Activated CD4-positive, CD25-positive, alpha-beta regulatory T cell treated with anti-CD3 and anti-CD28 coated beads, Interleukin-2, amount 50 U/mL, for 24 hours (primary cell): Measurements from ENCODE around the gene SRD5A1.
A peak's percentile ranks its signal among the peaks of the same experiment; 100 is the strongest.

Source experiments
- ATAC-seq, 2 donors: fragments of 150-1000 bp; cut with Tn5 transposase; one replicate each; pipeline ENCODE4 v1.10.0; 2021; ENCODE audit warnings: mild to moderate bottlenecking in 1 of 2, moderate library complexity in 1 of 2

The SRD5A1 gene, protein sequence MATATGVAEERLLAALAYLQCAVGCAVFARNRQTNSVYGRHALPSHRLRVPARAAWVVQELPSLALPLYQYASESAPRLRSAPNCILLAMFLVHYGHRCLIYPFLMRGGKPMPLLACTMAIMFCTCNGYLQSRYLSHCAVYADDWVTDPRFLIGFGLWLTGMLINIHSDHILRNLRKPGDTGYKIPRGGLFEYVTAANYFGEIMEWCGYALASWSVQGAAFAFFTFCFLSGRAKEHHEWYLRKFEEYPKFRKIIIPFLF

DNA sequence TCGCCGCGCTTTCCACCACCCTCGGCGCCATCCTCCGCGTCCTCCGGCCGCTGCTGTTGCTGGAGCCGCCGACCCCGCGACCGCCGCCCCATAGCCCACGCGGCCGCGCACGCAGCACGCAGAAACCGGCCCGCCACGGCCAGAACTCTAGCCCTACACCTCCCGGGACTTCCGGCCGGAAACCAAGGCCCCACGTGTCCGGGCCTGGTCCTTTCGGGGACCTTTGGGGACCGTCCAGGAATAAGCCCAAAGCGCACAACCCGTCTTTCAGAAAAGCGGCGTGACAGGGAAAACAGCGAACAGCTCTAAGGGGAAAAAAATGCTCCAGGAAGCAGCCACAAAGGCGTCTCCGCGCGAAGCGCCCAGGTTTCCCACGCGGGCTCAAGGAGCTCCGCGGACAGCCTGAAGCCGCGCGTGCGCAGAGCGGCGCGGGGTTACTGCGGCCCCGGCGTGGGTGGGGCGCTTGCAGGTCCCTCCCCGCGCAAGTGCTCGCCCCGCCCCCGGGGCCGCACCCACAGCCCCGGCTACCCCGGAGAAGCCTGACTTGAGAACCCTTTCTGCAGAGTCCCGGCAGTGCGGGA is at the start of gene SRD5A1, which contains the start of gene NSUN2:
Gene SRD5A1 (plus strand): TSS at position 553 of the 581 bp plus-strand sequence. CDS start 137 bp downstream, outside the sequence.
Gene NSUN2 (minus strand): TSS at position 157 of the 581 bp plus-strand sequence. CDS start 65 bp downstream, at position 92.
- peak; percentile 89 to 90 for ATAC-seq

DNA sequence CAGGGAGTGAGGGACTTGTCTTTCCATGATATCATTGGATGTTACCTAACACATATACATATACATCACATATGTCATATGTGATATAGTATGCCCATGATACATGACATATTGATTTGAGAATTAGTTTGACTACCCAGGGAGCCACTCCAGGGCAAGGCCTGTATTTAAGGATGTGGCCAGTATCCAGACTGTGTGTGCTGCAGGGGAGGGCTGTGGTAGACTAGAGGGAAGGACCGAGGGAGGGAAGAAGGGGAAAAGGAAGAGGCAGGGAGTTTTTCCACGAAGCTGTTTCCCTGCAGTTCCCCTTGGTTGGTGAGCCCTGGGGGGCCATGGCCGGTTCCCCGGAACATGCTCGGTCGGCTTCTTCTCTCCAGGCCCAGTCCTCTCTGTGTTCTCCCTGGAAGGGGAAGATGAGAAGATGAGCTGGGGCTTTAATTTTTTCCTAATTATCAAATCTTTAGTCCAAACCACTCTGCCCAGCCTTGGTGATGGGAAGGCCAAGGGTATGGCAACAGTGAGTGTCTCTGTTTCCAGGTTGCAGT is 49.1 kb upstream of the SRD5A1 start:
- no peak for ATAC-seq

DNA sequence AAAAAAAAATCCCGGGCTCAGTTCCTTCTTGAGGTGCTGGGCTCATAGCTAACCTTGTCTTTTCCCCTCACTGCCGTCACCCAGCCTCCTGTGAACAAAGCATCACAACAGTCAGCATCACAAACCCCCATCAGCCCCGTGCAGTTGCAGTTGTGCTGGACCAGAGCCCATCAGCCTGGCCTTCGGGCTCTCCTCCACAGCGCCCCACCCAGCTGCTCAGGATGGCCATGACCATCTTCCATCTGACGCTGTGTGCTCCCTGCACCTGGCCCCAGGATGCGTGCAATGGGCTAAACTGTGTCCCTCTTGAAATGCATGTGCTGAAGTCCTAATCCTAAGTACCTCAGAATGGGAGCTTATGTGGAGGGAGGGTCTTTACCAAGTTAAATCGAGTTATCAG is 48.5 kb upstream of the SRD5A1 start:
- ATAC-seq: no peak

DNA sequence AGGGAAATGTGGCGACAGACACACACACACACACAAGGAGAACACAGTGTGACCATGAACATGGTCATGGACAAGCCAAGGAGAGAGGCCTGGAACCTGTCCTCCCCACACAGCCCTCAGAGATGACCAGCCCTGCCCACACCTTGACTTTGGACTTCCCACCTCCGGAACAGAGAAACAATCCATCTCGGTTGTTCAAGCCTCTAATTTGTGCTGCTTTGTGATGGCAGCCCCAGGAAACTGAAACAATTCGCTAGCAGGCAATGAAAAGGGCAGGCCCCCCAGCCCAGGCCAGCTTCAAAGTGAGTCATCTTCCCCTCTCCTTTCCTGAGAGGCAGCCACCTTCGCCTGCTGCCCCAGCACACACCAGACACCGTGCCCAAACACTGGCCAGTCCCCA is 48.1 kb upstream of the SRD5A1 start:
- ATAC-seq: no peak

DNA sequence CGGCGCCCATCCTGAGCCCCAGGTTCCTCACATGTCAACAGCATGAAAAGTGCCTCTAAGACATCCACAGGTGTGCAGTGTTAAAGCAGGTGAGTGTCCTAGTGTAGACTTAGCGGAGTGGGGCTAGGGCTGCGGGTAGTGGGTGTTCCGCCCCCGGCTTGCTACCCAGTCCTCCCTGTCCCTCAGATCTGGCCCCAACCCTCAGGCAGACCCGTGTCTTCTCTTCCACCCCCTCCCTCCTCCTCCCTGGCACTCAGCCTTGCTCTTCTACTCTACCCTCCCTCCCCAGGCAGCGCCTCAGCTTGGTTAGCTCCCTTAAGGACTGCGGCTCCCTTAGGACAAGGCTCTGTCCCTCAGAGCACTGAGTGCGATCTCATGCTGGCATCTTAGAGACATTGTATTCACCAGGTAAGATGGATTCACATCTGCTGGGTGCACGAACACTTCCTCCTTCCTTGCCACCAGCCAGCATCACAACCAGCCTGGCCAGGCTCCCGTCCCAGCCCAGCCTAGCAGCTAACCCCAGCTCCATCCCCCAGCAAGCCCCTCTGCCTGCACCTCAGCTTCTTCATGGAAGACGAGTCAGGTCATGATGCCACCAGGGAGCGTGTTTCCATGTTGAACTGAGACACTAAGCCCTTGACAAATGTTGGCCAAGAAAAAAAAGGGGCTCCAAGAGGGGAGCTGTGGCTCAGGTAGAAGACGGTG is 47.1 kb upstream of the SRD5A1 start:
- ATAC-seq: no peak

DNA sequence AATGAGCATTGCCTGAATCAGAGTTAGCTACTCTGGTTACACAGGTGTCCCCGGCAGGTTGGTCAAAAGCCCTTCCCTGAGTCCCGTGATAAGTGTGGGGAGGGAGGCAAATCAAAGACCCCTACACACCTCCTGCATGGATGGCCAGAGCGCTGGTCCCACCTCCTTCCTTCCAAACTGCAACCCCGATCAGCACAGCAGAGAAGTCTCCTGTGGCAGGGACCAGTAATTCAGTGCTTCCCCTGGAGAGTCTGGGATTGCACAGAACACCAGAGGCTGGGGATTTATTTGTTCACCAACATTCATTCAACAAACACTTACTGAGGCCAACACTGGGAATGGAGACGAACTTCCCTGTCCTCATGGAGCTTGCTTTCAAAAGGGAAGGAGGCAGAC is 46.6 kb upstream of the SRD5A1 start:
- no peak for ATAC-seq

DNA sequence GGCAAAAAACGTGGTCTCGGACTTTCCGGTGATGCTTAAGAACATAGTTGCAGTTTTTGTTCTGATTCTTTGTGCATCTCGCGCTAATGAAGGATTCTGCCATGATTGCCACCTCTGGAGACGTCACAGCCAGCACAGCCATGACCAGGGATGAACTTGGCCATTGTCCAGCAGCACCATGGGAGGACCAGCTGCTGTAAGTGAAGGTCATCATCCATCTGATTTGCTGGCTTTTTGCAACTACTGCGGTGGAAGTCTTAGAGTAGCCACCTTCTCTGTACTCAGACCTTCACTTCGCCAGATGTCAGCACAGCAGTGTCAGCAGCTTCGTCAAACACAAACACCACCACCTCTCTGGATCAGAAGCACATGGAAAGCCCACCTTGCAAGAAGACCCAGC is 46.1 kb upstream of the SRD5A1 start:
- no peak for ATAC-seq

DNA sequence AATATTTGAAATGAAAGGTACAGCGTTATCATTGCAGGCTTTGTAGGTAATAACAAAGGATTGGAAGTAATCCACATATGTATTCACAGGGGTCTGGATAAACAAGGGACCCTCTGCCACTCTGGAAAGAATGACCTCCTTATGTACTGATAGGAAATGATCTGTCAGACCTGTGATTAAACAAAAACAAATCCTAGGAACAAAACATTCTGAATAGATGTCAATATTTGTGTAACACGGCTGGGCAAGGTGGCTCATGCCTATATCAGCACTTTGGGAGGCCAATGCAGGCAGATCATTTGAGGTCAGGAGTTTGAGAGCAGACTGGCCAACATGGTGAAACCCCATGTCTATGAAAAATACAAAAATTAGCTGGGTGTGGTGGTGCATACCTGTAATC is 42.7 kb upstream of the SRD5A1 start:
- no peak for ATAC-seq

DNA sequence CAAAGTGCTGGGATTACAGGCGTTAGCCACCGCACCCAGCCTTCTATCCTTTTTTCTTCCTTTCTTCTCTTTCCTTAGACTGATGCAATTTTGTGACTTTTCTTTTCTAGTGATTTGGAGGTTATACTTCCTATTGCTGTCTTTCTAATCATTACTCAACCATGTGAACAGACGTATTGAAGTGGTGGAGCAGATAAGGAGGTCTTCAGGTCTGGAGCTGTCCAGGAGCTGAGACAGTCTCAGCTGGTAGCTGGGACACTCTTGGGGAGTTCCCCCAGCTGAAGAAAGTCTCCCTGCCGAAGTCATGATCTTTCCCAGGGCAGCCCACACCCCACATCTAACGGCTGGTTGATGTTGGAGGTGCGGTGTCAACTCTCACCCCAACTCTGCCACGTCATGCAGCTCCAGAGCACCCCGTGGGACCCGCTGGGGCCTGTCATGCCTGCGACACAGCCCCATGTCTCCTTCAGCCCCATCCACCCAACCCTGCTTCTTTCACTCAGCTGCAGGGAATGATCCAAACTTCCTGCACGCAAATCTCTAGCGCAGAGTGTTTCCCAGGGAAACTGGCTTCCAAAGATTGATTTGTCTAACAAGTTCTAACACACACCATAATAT is 41.5 kb upstream of the SRD5A1 start:
- no peak for ATAC-seq

DNA sequence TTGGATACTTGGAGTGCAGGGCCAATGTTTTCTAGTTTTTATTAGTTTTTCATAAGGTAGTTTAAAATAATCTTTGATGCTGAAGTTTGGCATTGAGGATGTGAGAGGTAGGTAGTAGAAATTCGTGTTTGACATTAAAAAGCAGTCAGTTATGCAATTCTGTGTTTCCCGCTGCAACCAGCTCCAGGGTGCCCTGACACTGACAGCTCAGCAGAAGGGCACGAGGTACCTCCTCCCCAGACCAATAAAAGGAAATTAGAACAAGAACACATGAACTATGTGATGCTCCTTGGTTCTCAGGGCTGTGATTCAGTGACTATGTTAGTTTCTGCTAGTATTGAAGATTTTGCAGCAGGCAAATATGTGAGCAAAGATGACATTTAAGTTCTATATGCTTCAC is 40.6 kb upstream of the SRD5A1 start:
- ATAC-seq: no peak

DNA sequence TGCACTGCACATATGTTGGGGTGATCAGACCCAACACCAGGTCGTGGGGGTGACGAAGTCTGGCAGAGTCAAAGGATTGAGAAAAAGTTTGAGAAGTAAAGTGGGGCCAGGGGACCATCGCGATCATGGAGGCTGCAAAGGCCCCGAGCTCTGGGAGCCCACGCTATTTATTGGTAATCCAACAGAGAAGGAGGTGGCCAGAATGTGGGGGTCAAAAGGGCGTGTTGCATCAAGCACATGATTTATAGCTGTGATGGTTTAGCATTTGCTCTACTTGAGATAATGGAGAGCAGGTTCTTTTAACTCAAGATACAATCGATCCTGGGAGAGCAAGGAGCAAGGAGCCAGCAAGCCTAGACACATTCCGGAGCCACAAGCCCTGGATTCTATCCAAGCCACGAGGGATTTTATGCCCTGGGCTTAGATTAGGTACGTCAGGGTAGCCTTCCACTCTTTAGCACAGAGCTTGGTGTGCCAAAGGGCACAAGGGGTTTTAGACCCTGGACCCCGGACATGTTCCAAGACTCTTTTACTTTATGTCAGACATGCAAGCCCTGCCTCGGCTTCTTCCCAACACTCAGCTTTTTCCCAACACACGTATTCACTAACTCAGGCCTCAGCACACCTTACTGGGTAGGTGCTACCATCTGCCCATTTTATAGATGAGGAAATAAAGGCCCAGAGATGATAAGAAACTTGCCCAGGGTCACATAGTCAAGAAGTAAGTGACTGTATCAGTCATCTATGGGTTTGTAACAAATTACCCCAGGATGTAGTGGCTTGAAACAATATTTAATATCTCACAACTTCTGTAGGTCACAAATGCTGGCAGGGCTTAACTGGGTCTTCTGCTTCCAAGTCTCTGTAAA is 39.9 kb upstream of the SRD5A1 start:
- no peak for ATAC-seq

DNA sequence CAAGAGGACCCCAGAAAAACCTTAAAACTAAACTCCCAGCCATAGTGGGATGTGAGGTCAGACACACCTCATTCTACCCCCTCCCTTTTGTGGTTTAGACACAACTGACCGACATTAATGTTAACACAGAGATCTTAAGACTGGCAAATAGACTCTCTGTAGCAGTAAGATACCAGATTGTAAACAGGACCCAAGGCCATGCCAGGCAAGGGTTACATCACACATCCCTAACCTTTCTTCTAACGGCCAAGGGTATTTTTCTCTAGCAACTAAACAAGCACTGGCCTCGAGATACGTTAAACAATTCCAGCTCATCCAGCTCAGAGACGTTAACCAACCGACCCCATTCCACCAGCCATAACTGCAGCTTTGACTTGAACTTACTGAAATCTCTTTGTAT is 39.2 kb upstream of the SRD5A1 start:
- no peak for ATAC-seq

DNA sequence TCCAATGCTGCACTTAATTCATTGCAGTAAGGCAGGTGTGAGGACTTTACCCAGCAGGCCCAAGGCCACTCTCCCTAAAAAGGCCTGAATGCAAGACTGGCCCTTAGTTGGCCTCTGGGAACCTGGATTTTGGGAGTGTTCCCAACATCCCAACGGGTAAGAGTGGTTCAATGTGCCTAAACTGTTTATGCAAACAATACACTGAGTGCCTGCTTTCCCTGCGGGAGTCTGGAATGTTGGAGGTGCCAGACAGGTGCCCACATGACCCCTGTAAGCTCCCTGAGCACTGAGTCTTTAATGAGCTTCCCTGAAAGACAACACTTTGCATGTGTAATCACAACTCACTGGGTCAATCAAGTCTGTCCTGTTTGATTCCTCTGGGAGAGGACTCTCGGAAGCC is 37.8 kb upstream of the SRD5A1 start:
- ATAC-seq: no peak

DNA sequence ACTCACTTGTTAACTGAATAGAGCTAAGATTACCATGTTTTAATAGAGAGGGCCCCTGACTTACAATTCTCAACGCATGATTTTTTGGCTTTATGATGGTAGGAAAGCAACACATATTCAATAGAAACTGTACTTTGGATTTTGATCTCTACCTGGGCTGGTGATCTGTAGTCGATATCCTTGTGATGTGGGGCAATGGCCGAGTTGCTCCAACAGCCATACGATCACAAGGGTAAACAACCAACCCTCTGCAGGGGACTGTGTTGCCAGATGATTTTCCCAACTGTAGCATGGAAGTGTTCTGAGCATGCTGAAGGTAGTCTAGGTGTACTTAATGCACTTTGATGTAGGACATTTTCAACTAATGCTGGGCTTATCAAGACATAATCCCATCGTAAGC is 36.9 kb upstream of the SRD5A1 start:
- no peak for ATAC-seq

DNA sequence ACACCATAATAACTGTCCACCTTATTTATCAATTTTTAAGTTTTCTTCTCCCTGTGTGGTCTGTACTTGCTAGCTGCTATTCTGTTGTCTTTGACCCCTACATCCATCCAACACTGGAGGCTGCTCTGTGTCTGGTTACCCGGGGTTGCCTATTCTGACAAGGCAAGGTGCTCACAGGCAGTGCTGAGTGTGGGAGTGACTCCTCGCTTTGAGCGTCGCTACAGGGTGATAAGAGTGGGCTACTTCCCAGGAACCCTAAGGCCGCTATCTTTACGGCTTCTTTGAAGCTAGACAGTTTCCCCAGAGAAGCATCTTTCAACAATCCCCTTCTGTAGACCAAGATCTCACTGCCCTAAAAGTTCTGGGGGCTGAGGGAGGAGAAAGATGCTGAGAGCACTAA is 35.7 kb upstream of the SRD5A1 start:
- no peak for ATAC-seq

DNA sequence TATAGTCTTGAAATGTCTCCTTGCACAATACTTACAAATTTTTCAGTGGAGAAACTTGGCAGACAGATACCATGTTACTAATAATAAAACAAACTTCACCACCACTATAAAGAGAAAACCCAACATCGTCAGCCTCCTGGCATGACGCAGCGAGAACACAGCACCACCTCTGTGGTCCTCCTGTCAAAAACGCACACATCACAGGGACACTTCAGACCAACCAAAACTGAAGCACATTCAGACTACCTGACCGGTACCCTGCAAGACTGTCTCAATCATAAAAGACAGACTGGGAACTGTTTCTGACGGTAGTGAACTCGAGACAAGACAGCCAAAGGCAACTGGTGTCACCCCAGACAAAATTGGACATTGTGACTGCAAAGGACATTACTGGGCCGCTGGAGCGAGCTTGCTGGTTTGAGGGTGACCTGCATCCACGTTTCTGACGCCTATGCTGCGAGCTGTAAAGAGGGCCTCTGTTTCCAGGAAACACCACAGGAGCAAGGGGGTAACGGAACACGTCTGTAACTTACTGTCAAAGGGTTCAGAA is 34.8 kb upstream of the SRD5A1 start:
- ATAC-seq: no peak

DNA sequence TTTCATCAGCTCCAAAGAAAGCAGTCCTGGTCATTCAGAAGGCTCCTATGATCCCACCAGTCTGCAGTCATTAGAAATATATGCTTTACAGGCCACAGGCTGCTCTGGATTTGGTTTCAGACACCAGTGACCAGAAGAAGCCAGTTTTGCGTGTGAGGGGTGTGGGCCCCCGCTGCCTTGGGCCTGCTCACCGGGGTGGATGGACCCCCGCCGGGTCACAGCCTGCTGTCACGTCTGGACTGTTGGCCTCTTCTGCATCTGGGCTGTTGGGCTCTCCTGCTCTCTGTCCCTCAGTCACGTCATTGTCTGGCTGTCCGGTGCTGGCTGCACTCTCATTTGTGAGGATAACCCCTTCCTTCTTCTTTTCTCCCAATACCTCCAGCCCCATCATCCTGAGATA is 33.5 kb upstream of the SRD5A1 start:
- ATAC-seq: no peak

DNA sequence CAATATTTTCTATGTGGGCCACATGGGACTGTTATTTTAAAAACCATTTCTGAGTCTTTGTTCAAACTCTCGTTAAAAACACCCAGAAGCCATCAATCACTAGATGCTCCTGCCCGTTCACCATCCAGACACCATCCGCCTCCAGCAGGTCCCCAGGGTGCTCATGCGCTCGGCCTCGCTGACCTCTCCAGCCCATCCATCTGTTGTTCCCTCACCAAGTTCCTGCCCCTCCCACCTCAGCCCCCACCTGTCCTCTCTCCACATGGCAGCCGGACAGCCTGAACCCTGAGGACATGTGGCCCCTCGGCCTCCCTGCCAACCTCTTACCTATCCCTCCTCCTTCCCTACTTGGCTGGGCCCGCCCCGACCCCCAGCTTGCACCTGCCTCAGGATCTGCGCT is 32.0 kb upstream of the SRD5A1 start:
- no peak for ATAC-seq

DNA sequence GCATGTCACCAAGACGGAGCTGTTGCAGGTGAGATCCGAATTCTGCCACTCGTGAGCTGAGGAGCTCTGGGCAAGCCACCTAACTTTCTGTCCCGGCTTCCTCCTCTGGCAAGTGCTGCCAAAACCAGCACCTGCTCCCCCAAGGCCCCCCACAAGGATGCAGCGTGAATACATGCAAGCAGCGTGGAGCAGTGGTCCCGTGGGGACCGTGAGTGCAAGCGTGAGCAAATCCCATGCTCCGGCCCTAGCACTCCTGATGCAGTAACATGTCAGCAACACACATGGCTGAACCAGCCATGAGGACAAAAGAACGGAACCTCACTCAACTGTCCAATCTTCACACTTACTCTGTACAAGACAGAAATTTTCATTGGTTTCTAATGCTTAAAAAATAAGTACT is 31.4 kb upstream of the SRD5A1 start:
- no peak for ATAC-seq

DNA sequence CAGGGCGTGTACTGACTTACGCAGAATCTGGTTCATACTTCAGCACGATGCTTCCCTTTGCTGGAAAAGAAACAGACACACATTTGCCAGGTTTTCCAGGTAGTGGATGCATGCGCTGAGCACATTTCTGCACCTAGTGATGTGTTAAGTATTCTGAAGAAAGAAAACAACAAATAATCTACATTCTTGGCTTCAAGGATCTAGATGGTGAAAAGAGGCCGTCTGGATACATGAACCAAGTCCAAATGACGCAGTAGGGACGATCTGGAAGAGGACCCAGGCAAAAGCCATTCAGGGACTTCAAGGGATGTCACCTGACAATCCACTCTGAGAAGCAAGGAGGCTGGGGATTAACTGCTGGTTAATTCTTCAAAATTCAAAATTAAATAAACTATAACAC is 30.8 kb upstream of the SRD5A1 start:
- no peak for ATAC-seq

DNA sequence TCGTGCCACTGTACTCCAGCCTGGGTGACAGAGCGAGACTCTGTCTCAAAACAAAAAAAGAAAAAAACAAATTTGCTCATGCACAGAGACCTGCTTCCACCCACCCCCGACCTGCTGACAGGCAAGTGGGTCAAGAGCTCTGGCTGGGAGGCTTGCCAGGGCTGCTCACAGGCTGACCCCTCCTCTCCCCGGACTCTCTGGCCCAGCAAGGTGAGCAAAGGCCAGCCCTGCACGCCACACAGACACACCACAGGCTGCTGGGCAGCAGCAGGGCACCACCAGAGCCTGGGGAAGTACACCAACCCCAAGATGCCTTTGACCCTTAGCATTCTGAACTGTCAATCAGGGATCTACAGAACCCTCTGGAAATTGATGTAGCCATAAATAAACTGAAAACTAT is 29.6 kb upstream of the SRD5A1 start:
- no peak for ATAC-seq

DNA sequence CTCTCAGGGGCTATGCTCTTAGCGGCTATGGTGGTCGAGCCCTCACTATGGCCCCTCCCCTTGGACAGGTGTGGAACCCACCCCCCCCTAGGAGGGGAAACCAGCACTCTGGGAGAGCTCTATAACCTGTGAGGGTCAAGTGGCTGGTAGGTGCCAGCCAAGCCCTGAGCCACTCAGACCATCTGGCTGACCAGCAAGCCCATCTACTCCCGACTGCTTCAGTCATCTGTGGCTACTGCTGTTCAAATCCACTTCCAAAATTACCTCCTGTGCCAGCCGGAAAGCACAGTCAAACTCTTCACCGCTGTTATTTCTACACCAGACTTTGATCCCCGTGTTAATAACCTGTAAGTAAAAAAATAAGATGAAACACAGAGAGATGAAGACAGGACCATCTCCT is 28.9 kb upstream of the SRD5A1 start:
- no peak for ATAC-seq
